Cortex of kidney (tissue), 1 donor: ENCODE measurements around the gene SEZ6L.
"Not testable (repeated sequence)": the region's sequence is repeated elsewhere in the genome, so short reads cannot be mapped to it uniquely, and the experiment has no call there.

Experiments
- DNase-seq: peaks from one replicate; lab custom pipeline; 2025; lab: John Stamatoyannopoulos, UW

SEZ6L gene

GRCh38 chr22:26383968-26384556 is 214.8 kb downstream of the SEZ6L start:
- DNase-seq: no peak

- no peak for DNase-seq
These were observed 215.9 kb downstream of the SEZ6L start for GRCh38 chr22:26385164-26385563.

GRCh38 chr22:26389125-26389524 is 219.9 kb downstream of the SEZ6L start:
- no peak for DNase-seq

GRCh38 chr22:26391091-26391490 is 221.8 kb downstream of the SEZ6L start:
- no peak for DNase-seq

GRCh38 chr22:26391623-26392022 is 222.4 kb downstream of the SEZ6L start:
- no peak for DNase-seq

GRCh38 chr22:26393929-26394328 is 224.7 kb downstream of the SEZ6L start:
- DNase-seq: no peak

GRCh38 chr22:26394777-26395176 is 225.5 kb downstream of the SEZ6L start:
- no peak for DNase-seq

GRCh38 chr22:26395926-26396325 is 226.7 kb downstream of the SEZ6L start:
- no peak for DNase-seq

GRCh38 chr22:26398741-26399153 is 229.5 kb downstream of the SEZ6L start:
- no peak for DNase-seq

GRCh38 chr22:26399289-26399688 is 230.0 kb downstream of the SEZ6L start:
- no peak for DNase-seq

- DNase-seq: no peak
These were observed 232.5 kb downstream of the SEZ6L start for GRCh38 chr22:26401726-26402125.

- no peak for DNase-seq
These were observed 235.7 kb downstream of the SEZ6L start for GRCh38 chr22:26404851-26405421.

- no peak for DNase-seq
These were observed 236.9 kb downstream of the SEZ6L start for GRCh38 chr22:26406118-26406517.

- DNase-seq: not testable (repeated sequence)
These were observed 239.4 kb downstream of the SEZ6L start for GRCh38 chr22:26408562-26409220.

GRCh38 chr22:26409719-26410335 is 240.6 kb downstream of the SEZ6L start:
- no peak for DNase-seq

GRCh38 chr22:26410386-26410785 is 241.1 kb downstream of the SEZ6L start:
- DNase-seq: no peak

- no peak for DNase-seq
These were observed 245.1 kb downstream of the SEZ6L start for GRCh38 chr22:26414347-26414746.

- DNase-seq: no peak
These were observed 247.0 kb downstream of the SEZ6L start for GRCh38 chr22:26416256-26416655.

- DNase-seq: no peak
These were observed 247.5 kb downstream of the SEZ6L start for GRCh38 chr22:26416670-26417276.

GRCh38 chr22:26417406-26417805 is 248.1 kb downstream of the SEZ6L start:
- no peak for DNase-seq

- DNase-seq: no peak
These were observed 249.4 kb downstream of the SEZ6L start for GRCh38 chr22:26418620-26419019.

GRCh38 chr22:26426924-26427323 is 257.7 kb downstream of the SEZ6L start:
- DNase-seq: no peak
